ENCODE results near the gene DTNA.

GRCh38 chr18:34803877-34804400, 93.8 kb downstream of the DTNA start:
- TF ChIP-seq POLR2A (IDR thresholded peaks at IDR 0.05): no peak
- TF ChIP-seq, protein P1, sequence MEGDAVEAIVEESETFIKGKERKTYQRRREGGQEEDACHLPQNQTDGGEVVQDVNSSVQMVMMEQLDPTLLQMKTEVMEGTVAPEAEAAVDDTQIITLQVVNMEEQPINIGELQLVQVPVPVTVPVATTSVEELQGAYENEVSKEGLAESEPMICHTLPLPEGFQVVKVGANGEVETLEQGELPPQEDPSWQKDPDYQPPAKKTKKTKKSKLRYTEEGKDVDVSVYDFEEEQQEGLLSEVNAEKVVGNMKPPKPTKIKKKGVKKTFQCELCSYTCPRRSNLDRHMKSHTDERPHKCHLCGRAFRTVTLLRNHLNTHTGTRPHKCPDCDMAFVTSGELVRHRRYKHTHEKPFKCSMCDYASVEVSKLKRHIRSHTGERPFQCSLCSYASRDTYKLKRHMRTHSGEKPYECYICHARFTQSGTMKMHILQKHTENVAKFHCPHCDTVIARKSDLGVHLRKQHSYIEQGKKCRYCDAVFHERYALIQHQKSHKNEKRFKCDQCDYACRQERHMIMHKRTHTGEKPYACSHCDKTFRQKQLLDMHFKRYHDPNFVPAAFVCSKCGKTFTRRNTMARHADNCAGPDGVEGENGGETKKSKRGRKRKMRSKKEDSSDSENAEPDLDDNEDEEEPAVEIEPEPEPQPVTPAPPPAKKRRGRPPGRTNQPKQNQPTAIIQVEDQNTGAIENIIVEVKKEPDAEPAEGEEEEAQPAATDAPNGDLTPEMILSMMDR (IDR thresholded peaks at IDR 0.05): no peak

All from adrenal gland (tissue), 5 donors.